Osteoblast (primary cell): Measurements from ENCODE around the gene MAP3K14. TPM values are rescaled to one million over a fixed set of nuclear protein-coding genes. Genes with fewer than 3 reads are reported as not detected.

Experiments used
- DNase-seq: peaks from one replicate; pipeline ENCODE4 v3.0.0; 2011; ENCODE audit warnings: low spot score, mixed read lengths; ENCODE audit not compliant: insufficient read length; ENCODE audit errors: missing footprints
- H2AFZ ChIP-seq: 2 replicates; pipeline ENCODE4 v1.6.0; 2011; ENCODE audit warnings: mild to moderate bottlenecking, low read length
- H3K27ac ChIP-seq: 2 replicates; pipeline ENCODE4 v1.5.1; 2011; ENCODE audit warnings: mild to moderate bottlenecking, low read depth, low read length, moderate library complexity
- H3K27me3 ChIP-seq: 2 replicates; pipeline ENCODE4 v1.6.0; 2012; ENCODE audit warnings: mild to moderate bottlenecking, control low read depth, inconsistent platforms, low read length, moderate library complexity; ENCODE audit not compliant: insufficient read depth
- H3K36me3 ChIP-seq: 2 replicates; pipeline ENCODE4 v1.5.1; 2011; ENCODE audit warnings: mild to moderate bottlenecking, low read length, control low read depth, moderate library complexity; ENCODE audit not compliant: insufficient read depth
- H3K4me1 ChIP-seq: 2 replicates; pipeline ENCODE4 v1.5.1; 2011; ENCODE audit warnings: mild to moderate bottlenecking, low read length, control low read depth, moderate library complexity; ENCODE audit not compliant: insufficient read depth
- H3K4me2 ChIP-seq: 2 replicates; pipeline ENCODE4 v1.6.0; 2011; ENCODE audit warnings: mild to moderate bottlenecking, low read length; ENCODE audit not compliant: insufficient read depth
- H3K4me3 ChIP-seq: fragments of 200-600 bp; sonication (generic); 3 replicates; pipeline ENCODE4 v1.5.1; 2012; ENCODE audit warnings: mild to moderate bottlenecking, low read length, inconsistent platforms; ENCODE audit not compliant: insufficient read depth
- H3K79me2 ChIP-seq: 2 replicates; pipeline ENCODE4 v1.6.0; 2012; ENCODE audit warnings: mild to moderate bottlenecking, low read length, control low read depth, inconsistent platforms; ENCODE audit not compliant: insufficient read depth
- H3K9me3 ChIP-seq: 2 replicates; pipeline ENCODE4 v1.5.1; 2011; ENCODE audit warnings: low read depth, low read length, control low read depth
- H4K20me1 ChIP-seq: 2 replicates; pipeline ENCODE4 v1.6.0; 2012; ENCODE audit warnings: mild to moderate bottlenecking, low read length, control low read depth; ENCODE audit not compliant: insufficient read depth
- CTCF ChIP-seq: IDR thresholded peaks from 2 replicates; pipeline ENCODE4 v1.5.1; 2011; ENCODE audit warnings: mild to moderate bottlenecking, low read depth, low read length, moderate library complexity; ENCODE audit errors: extremely low read depth
- total RNA-seq: library from RNA; depleted of rRNA; stranded (reverse); fragments of >200 nt; gene quantifications from 2 replicates; pipeline ENCODE4 v1.2.3, GENCODE V29; 2012

The MAP3K14 gene
- total RNA-seq, 1 donor = 3.6 TPM

GRCh38 chr17:45301674-45302073 lies 15.1 kb downstream of the MAP3K14 start:
- Histone ChIP-seq H3K9me3 (no peaks in the 10 kb centered on the region), H3K27me3 (no peaks in the 10 kb centered on the region), H3K27ac (no peak overlapping the region), H2AFZ (no peak overlapping the region), H3K79me2 (peaks cover 88% of the 10 kb centered on the region), H3K4me3 (no peak overlapping the region), H4K20me1 (peaks cover 58% of the 10 kb centered on the region), H3K4me1 (peaks cover 36% of the 10 kb centered on the region), H3K36me3 (peaks cover 8% of the 10 kb centered on the region), H3K4me2 (no peak overlapping the region)
- DNase-seq = no peak
- TF ChIP-seq CTCF = no peak

- H3K36me3 ChIP-seq = peaks cover 13% of the 10 kb centered on the region
- no peaks in the 10 kb centered on the region for H3K27me3 ChIP-seq
- no peak for DNase-seq
- H3K27ac ChIP-seq = no peak overlapping the region
- H3K9me3 ChIP-seq = no peaks in the 10 kb centered on the region
- peaks cover 35% of the 10 kb centered on the region for H3K4me1 ChIP-seq
- no peak overlapping the region for H2AFZ ChIP-seq
- peaks cover 88% of the 10 kb centered on the region for H3K79me2 ChIP-seq
- TF ChIP-seq CTCF = no peak
- no peak overlapping the region for H3K4me2 ChIP-seq
- H4K20me1 ChIP-seq = peaks cover 56% of the 10 kb centered on the region
- no peak overlapping the region for H3K4me3 ChIP-seq
These were observed 16.6 kb downstream of the MAP3K14 start for GRCh38 chr17:45300060-45300751.

GRCh38 chr17:45299361-45299760 lies 17.5 kb downstream of the MAP3K14 start:
- Histone ChIP-seq H4K20me1 (peaks cover 58% of the 10 kb centered on the region), H3K27ac (peak overlapping the region; percentile 56), H3K27me3 (no peaks in the 10 kb centered on the region)

More at GRCh38 chr17:45299361-45299760, 17.5 kb downstream of the MAP3K14 start:
- H3K4me3 ChIP-seq = no peak overlapping the region
- no peak overlapping the region for H3K4me2 ChIP-seq
- no peak for TF ChIP-seq CTCF
- H3K36me3 ChIP-seq = peaks cover 9% of the 10 kb centered on the region
- peaks cover 44% of the 10 kb centered on the region for H3K4me1 ChIP-seq
- no peak overlapping the region for H2AFZ ChIP-seq
- peaks cover 84% of the 10 kb centered on the region for H3K79me2 ChIP-seq
- no peaks in the 10 kb centered on the region for H3K9me3 ChIP-seq
- DNase-seq = no peak
